Endothelial cell of umbilical vein (primary cell): ENCODE measurements around the gene CIAO3. TPM values are rescaled to one million over a fixed set of nuclear protein-coding genes. Genes with fewer than 3 reads are reported as not detected.

Experiments used
- BruUV-seq: library from RNA; stranded (reverse); fragments of 400-500 nt; replicated peaks from 2 replicates; lab custom pipeline; 2021; lab: Mats Ljungman, UMichigan
- CTCF ChIA-PET: fragments of 300-600, 350-600 bp; sonication (Branson Sonifier 250); formaldehyde crosslinking; loops from one replicate; lab custom pipeline; 2021; ENCODE audit warnings: antibody characterized with exemption, inconsistent platforms; lab: Charles Lee
- POLR2A ChIA-PET: fragments of 300-600, 350-600 bp; sonication (Branson Sonifier 250); formaldehyde crosslinking; loops from one replicate; lab custom pipeline; 2021; ENCODE audit warnings: antibody characterized with exemption, inconsistent platforms; lab: Charles Lee
- DNase-seq: peaks from one replicate; pipeline ENCODE4 v3.0.0-alpha.2; 2011; ENCODE audit warnings: low read depth, low spot score
- FAIRE-seq: peaks from 2 replicates; lab custom pipeline; 2011; peaks lifted over from hg19 to GRCh38; lab: Jason Lieb, UNC
- H2AFZ ChIP-seq: 2 replicates; pipeline ENCODE4 v1.6.0; 2012; ENCODE audit warnings: low read depth, low read length, control low read depth, inconsistent platforms
- H3K27ac ChIP-seq: 2 replicates; pipeline ENCODE4 v1.5.1; 2011; ENCODE audit warnings: low read depth, mild to moderate bottlenecking, control low read depth, low read length, moderate library complexity; ENCODE audit not compliant: insufficient read depth
- H3K27me3 ChIP-seq, 2 experiments: 2 replicates each; pipeline versions ENCODE4 v1.6.0 to v1.6.1; 2011; ENCODE audit warnings: low read length in 2 of 2, mixed read lengths in 1 of 2; ENCODE audit not compliant: control insufficient read depth in 2 of 2, insufficient read depth in 2 of 2
- H3K36me3 ChIP-seq, 2 experiments: 2 replicates in 1 of 2; 3 replicates in 1 of 2; pipeline ENCODE4 v1.5.1; 2011; ENCODE audit warnings: low read length in 2 of 2, mild to moderate bottlenecking in 1 of 2, moderate library complexity in 1 of 2; ENCODE audit not compliant: control insufficient read depth in 2 of 2, insufficient read depth in 2 of 2; ENCODE audit errors: extremely low read depth in 1 of 2
- H3K4me1 ChIP-seq: 3 replicates; pipeline ENCODE4 v1.5.1; 2011; ENCODE audit warnings: mild to moderate bottlenecking, low read length; ENCODE audit not compliant: control insufficient read depth, insufficient read depth; ENCODE audit errors: extremely low read depth
- H3K4me2 ChIP-seq: 2 replicates; pipeline ENCODE4 v1.6.1; 2011; ENCODE audit warnings: low read length, control low read depth, mixed read lengths; ENCODE audit not compliant: insufficient read depth
- H3K4me3 ChIP-seq, 3 experiments: fragments of 200-600 bp in 1 of 3; sonication (generic), shearing (Covaris generic) in 1 of 3; replicated peaks in 1 of 3; 2 replicates each; pipeline ENCODE4 v1.5.1; 2011 to 2016; ENCODE audit warnings: control low read depth in 3 of 3, low read length in 3 of 3, mild to moderate bottlenecking in 2 of 3, inconsistent platforms in 1 of 3, low read depth in 1 of 3, moderate library complexity in 1 of 3; ENCODE audit not compliant: insufficient read depth in 1 of 3
- H3K79me2 ChIP-seq: 2 replicates; pipeline ENCODE4 v1.6.0; 2012; ENCODE audit warnings: low read length, inconsistent platforms; ENCODE audit not compliant: control insufficient read depth, insufficient read depth
- H3K9ac ChIP-seq: replicated peaks from 2 replicates; pipeline ENCODE3; 2011; ENCODE audit warnings: low read length, control low read depth; ENCODE audit not compliant: insufficient read depth; ENCODE audit errors: extremely low read depth
- H3K9me1 ChIP-seq: replicated peaks from 3 replicates; pipeline ENCODE4 v1.6.0; 2011; ENCODE audit warnings: mild to moderate bottlenecking, low read length; ENCODE audit not compliant: control insufficient read depth, insufficient read depth; ENCODE audit errors: extremely low read depth
- H3K9me3 ChIP-seq: replicated peaks from 2 replicates; pipeline ENCODE4 v1.5.1; 2012; ENCODE audit warnings: low read length, inconsistent platforms; ENCODE audit not compliant: control insufficient read depth, insufficient read depth
- H4K20me1 ChIP-seq: replicated peaks from 2 replicates; pipeline ENCODE3; 2011; ENCODE audit warnings: mild to moderate bottlenecking, low read length; ENCODE audit not compliant: control insufficient read depth, insufficient read depth; ENCODE audit errors: extremely low read depth
- CTCF ChIP-seq, 2 donors: IDR thresholded peaks; 1 replicate in 1 of 2; 2 replicates in 1 of 2; pipeline ENCODE4 v1.5.1; 2011; ENCODE audit warnings: low read length in 2 of 2, mild to moderate bottlenecking in 2 of 2, moderate library complexity in 2 of 2, control low read depth in 1 of 2, inconsistent platforms in 1 of 2, low read depth in 1 of 2; ENCODE audit not compliant: insufficient read depth in 1 of 2; ENCODE audit errors: extremely low read depth in 1 of 2
- EZH2 ChIP-seq: IDR thresholded peaks from 2 replicates; pipeline ENCODE4 v1.6.1; 2012; ENCODE audit warnings: borderline replicate concordance, low read depth, mild to moderate bottlenecking, moderate library complexity, low read length, inconsistent platforms; ENCODE audit not compliant: severe bottlenecking
- FOS ChIP-seq: IDR thresholded peaks from 2 replicates; pipeline ENCODE4 v1.6.1; 2011; ENCODE audit warnings: mild to moderate bottlenecking, low read length, moderate library complexity, borderline replicate concordance; ENCODE audit not compliant: insufficient read depth
- GATA2 ChIP-seq: IDR thresholded peaks from 2 replicates; pipeline ENCODE4 v1.7.0; 2011; ENCODE audit warnings: low read depth, mild to moderate bottlenecking, moderate library complexity, mixed read lengths, low read length; ENCODE audit not compliant: insufficient read length, insufficient read depth
- JUN ChIP-seq: IDR thresholded peaks from 2 replicates; pipeline ENCODE4 v1.6.1; 2011; ENCODE audit warnings: borderline replicate concordance, low read depth; ENCODE audit not compliant: insufficient read length, insufficient read depth
- MAX ChIP-seq: IDR thresholded peaks from 2 replicates; pipeline ENCODE4 v1.6.1; 2011; ENCODE audit not compliant: insufficient read depth, insufficient read length
- MYC ChIP-seq: IDR thresholded peaks from one replicate; pipeline ENCODE4 v1.6.1; 2011; ENCODE audit warnings: mild to moderate bottlenecking, low read depth, low read length
- POLR2A ChIP-seq: IDR thresholded peaks from 2 replicates; pipeline ENCODE4 v1.6.1; 2012; ENCODE audit warnings: low read depth, mild to moderate bottlenecking, control low read depth, low read length
- POLR2AphosphoS5 ChIP-seq: IDR thresholded peaks from 2 replicates; pipeline ENCODE4 v1.6.1; 2012; ENCODE audit warnings: low read depth, mild to moderate bottlenecking, control low read depth, low read length, moderate library complexity; ENCODE audit not compliant: insufficient read depth
- dilution Hi-C: fragments of 300-500 bp; cut with MboI; formaldehyde crosslinking; loops from one replicate; pipeline ENCODE4 v1.15.0; 2019; ENCODE audit warnings: low sequenced_read_pairs; ENCODE audit not compliant: extremely low pct_ligation_motif_present
- intact Hi-C: fragments of 100-400 bp; cut with micrococcal nuclease; formaldehyde crosslinking; loops from one replicate; pipeline ENCODE4 v1.10.0; 2022
- polyA plus RNA-seq, 4 experiments: library from polyadenylated mRNA; depleted of rRNA in 3 of 4; stranded (reverse) in 3 of 4; unstranded in 1 of 4; fragments of >200 nt; gene quantifications; 2 replicates each; pipeline versions ENCODE4 v1.2.1 to v1.2.3, GENCODE V29; 2011 to 2012; ENCODE audit warnings: missing spikeins in 1 of 4
- total RNA-seq: library from RNA; stranded (reverse); gene quantifications from 2 replicates; pipeline ENCODE4 v1.2.3, GENCODE V29; 2021

CIAO3 gene
- total and polyA plus RNA-seq, 2 donors (not counting 3 experiments of a cell fraction or from before 2014, with no cell fraction given) = 23.1 to 33.8 TPM

GRCh38 chr16:747978-748746, 7.4 kb upstream of the CIAO3 start:
- ChIA-PET POLR2A (interaction anchor here (0.7 kb wide), 1 partner anchor 36 kb away, joined by 3 read pairs; no protein-coding TSS in a partner anchor), CTCF (interaction anchor here (1.2 kb wide), 1 partner anchor 13 kb away, joined by 4 read pairs; the partner anchor contains the start of gene MSLN)
- H3K79me2 ChIP-seq = no peaks in the 10 kb centered on the region
- H4K20me1 ChIP-seq = no peaks in the 10 kb centered on the region
- BruUV-seq = no TSS peak
- no peak for TF ChIP-seq GATA2
- no peak for TF ChIP-seq MYC
- TF ChIP-seq POLR2A = no peak
- no peak for TF ChIP-seq EZH2
- no peak for TF ChIP-seq POLR2AphosphoS5
- no peak for TF ChIP-seq MAX
- no peak for TF ChIP-seq JUN
- no peak for TF ChIP-seq CTCF (IDR thresholded peaks at IDR 0.05; ENCODE audit: extremely low read depth in 1 of 2, insufficient read depth in 1 of 2, low read depth in 1 of 2, low read length in 2 of 2)
- no peak for TF ChIP-seq FOS
- H2AFZ ChIP-seq = no peak overlapping the region
- H3K4me2 ChIP-seq = no peak overlapping the region
- no peak for DNase-seq
- no peak overlapping the region for H3K4me3 ChIP-seq
- no peak overlapping the region for H3K27ac ChIP-seq
- H3K9me3 ChIP-seq = no peaks in the 10 kb centered on the region
- H3K4me1 ChIP-seq = no peaks in the 10 kb centered on the region
- no peak overlapping the region for H3K9ac ChIP-seq
- no peak for FAIRE-seq
- H3K36me3 ChIP-seq = no peaks in the 10 kb centered on the region
- dilution Hi-C loops = no loop called here
- H3K27me3 ChIP-seq = peaks cover 4% of the 10 kb centered on the region in 2 experiments
- intact Hi-C loops = no loop called here
- no peaks in the 10 kb centered on the region for H3K9me1 ChIP-seq
